ENCODE data around the gene SCG5. TPM values are rescaled to one million over a fixed set of nuclear protein-coding genes. Genes with fewer than 3 reads are reported as not detected.

Gene SCG5
- total RNA-seq, 2 experiments from 2014 or later = 0.57 to 0.94 TPM

- Mint-ChIP-seq H3K27ac (no peak overlapping the region), H3K9me3 (no peaks in the 10 kb centered on the region), H3K4me1 (ENCODE audit: low read depth) (no peaks in the 10 kb centered on the region), H3K36me3 (ENCODE audit: low read depth) (peaks cover 12% of the 10 kb centered on the region), H3K27me3 (ENCODE audit: low read depth) (peaks cover 3% of the 10 kb centered on the region), H3K4me3 (no peak overlapping the region)
- CTCF ChIA-PET = interaction anchor here (1.6 kb wide), 1 partner anchor 18 kb away, joined by 6 read pairs; no protein-coding TSS in a partner anchor
- intact Hi-C loops (cut with micrococcal nuclease) = no loop called here
- no peak for DNase-seq
Measured at GRCh38 chr15:32643907-32644445, 2.5 kb downstream of the SCG5 start.

GRCh38 chr15:32646291-32646690, 4.8 kb downstream of the SCG5 start:
- Mint-ChIP-seq H3K4me1 (ENCODE audit: low read depth) (no peaks in the 10 kb centered on the region), H3K9me3 (no peaks in the 10 kb centered on the region)
- CTCF ChIA-PET = no interaction called here

GRCh38 chr15:32649342-32649741, 7.8 kb downstream of the SCG5 start:
- Mint-ChIP-seq H3K4me1 (ENCODE audit: low read depth) (no peaks in the 10 kb centered on the region), H3K27me3 (ENCODE audit: low read depth) (no peaks in the 10 kb centered on the region), H3K9me3 (no peaks in the 10 kb centered on the region), H3K27ac (no peak overlapping the region), H3K36me3 (ENCODE audit: low read depth) (peaks cover 4% of the 10 kb centered on the region), H3K4me3 (no peak overlapping the region)
- intact Hi-C loops (cut with micrococcal nuclease) = no loop called here
- CTCF ChIA-PET = interaction anchor here (0.6 to 3.8 kb wide), 3 partner anchors 13 to 307 kb away, joined by 3 to 23 read pairs (median 3); no protein-coding TSS in a partner anchor
- no peak for DNase-seq

More at GRCh38 chr15:32646291-32646690, 4.8 kb downstream of the SCG5 start:
- DNase-seq = no peak
- peaks cover under 1% of the 10 kb centered on the region for H3K27me3 Mint-ChIP-seq (ENCODE audit: low read depth)
- H3K36me3 Mint-ChIP-seq (ENCODE audit: low read depth) = peaks cover 7% of the 10 kb centered on the region
- intact Hi-C loops (cut with micrococcal nuclease) = no loop called here
- no peak overlapping the region for H3K27ac Mint-ChIP-seq
- H3K4me3 Mint-ChIP-seq = no peak overlapping the region

DNA sequence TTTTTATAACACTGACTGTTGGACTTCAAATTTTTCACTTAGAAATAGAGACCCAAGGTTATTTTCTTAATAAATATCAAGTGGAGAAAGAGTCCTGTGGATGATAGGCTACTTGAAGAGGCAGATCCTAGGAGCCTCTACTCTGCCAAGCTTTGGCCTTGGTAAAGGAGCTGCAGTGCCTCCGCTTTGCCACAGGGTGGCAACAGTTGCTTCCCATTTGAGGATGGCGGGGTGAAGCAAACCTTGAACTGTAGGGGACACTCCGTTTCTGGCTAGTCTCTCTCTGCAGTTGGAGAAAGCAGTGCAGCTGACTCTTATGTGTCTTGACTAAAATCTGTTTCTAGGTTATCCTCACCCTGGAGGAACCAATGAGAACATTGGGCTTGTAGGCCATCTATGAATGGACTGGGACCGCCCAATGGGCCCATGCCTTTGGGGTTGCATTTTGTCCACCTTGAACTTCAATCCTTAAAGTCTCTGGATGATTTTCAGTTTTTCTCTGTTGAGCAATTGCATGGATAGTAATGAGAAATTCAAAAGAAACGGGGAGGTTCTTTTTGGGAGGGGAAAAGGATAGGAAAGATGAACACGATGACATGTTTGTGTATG, 9.8 kb downstream of the SCG5 start:
- peaks cover 4% of the 10 kb centered on the region for H3K36me3 Mint-ChIP-seq (ENCODE audit: low read depth)
- no peaks in the 10 kb centered on the region for H3K4me1 Mint-ChIP-seq (ENCODE audit: low read depth)
- CTCF ChIA-PET = interaction anchor here (1.3 to 3.8 kb wide), 3 partner anchors 11 to 346 kb away, joined by 3 to 23 read pairs (median 4); no protein-coding TSS in a partner anchor
- intact Hi-C loops (cut with micrococcal nuclease) = loop anchor here (1.0 kb wide), 1 partner anchor 11 kb away; no protein-coding TSS in a partner anchor
- H3K9me3 Mint-ChIP-seq = no peaks in the 10 kb centered on the region
- H3K4me3 Mint-ChIP-seq = no peak overlapping the region
- DNase-seq = peak; percentile 61
- H3K27ac Mint-ChIP-seq = no peak overlapping the region
- no peaks in the 10 kb centered on the region for H3K27me3 Mint-ChIP-seq (ENCODE audit: low read depth)

- H3K9me3 Mint-ChIP-seq = no peaks in the 10 kb centered on the region
- intact Hi-C loops (cut with micrococcal nuclease) = no loop called here
- no peak for DNase-seq
- CTCF ChIA-PET = interaction anchor here (0.8 to 1.1 kb wide), 2 partner anchors 11 to 17 kb away, joined by 3 to 6 read pairs; no protein-coding TSS in a partner anchor
- no peak overlapping the region for H3K27ac Mint-ChIP-seq
- peaks cover 5% of the 10 kb centered on the region for H3K36me3 Mint-ChIP-seq (ENCODE audit: low read depth)
- H3K4me1 Mint-ChIP-seq (ENCODE audit: low read depth) = peaks cover under 1% of the 10 kb centered on the region
- no peak overlapping the region for H3K4me3 Mint-ChIP-seq
- H3K27me3 Mint-ChIP-seq (ENCODE audit: low read depth) = no peaks in the 10 kb centered on the region
Measured at GRCh38 chr15:32652178-32652577, 10.7 kb downstream of the SCG5 start.

- no peak overlapping the region for H3K27ac Mint-ChIP-seq
- intact Hi-C loops (cut with micrococcal nuclease) = no loop called here
- CTCF ChIA-PET = interaction anchor here (1.1 kb wide), 1 partner anchor 303 kb away, joined by 5 read pairs; no protein-coding TSS in a partner anchor
Measured at GRCh38 chr15:32656091-32656490, 14.6 kb downstream of the SCG5 start.

GRCh38 chr15:32656496-32656895, 15.0 kb downstream of the SCG5 start:
- Mint-ChIP-seq H3K27me3 (ENCODE audit: low read depth) (no peaks in the 10 kb centered on the region), H3K4me3 (no peak overlapping the region), H3K4me1 (ENCODE audit: low read depth) (peaks cover 4% of the 10 kb centered on the region), H3K27ac (no peak overlapping the region), H3K9me3 (no peaks in the 10 kb centered on the region), H3K36me3 (ENCODE audit: low read depth) (peaks cover 2% of the 10 kb centered on the region)
- CTCF ChIA-PET = no interaction called here
- intact Hi-C loops (cut with micrococcal nuclease) = no loop called here
- no peak for DNase-seq

More at GRCh38 chr15:32656091-32656490, 14.6 kb downstream of the SCG5 start:
- DNase-seq = no peak
- H3K4me3 Mint-ChIP-seq = no peak overlapping the region
- H3K9me3 Mint-ChIP-seq = no peaks in the 10 kb centered on the region
- H3K36me3 Mint-ChIP-seq (ENCODE audit: low read depth) = peaks cover 2% of the 10 kb centered on the region
- H3K4me1 Mint-ChIP-seq (ENCODE audit: low read depth) = peaks cover 4% of the 10 kb centered on the region
- H3K27me3 Mint-ChIP-seq (ENCODE audit: low read depth) = no peaks in the 10 kb centered on the region

GRCh38 chr15:32657198-32657883, 15.8 kb downstream of the SCG5 start:
- H3K4me3 Mint-ChIP-seq = no peak overlapping the region
- H3K36me3 Mint-ChIP-seq (ENCODE audit: low read depth) = peaks cover 2% of the 10 kb centered on the region
- H3K27ac Mint-ChIP-seq = no peak overlapping the region
- intact Hi-C loops (cut with micrococcal nuclease) = no loop called here
- no peaks in the 10 kb centered on the region for H3K9me3 Mint-ChIP-seq
- DNase-seq = no peak
- H3K4me1 Mint-ChIP-seq (ENCODE audit: low read depth) = peaks cover 4% of the 10 kb centered on the region
- CTCF ChIA-PET = no interaction called here
- H3K27me3 Mint-ChIP-seq (ENCODE audit: low read depth) = no peaks in the 10 kb centered on the region

DNA sequence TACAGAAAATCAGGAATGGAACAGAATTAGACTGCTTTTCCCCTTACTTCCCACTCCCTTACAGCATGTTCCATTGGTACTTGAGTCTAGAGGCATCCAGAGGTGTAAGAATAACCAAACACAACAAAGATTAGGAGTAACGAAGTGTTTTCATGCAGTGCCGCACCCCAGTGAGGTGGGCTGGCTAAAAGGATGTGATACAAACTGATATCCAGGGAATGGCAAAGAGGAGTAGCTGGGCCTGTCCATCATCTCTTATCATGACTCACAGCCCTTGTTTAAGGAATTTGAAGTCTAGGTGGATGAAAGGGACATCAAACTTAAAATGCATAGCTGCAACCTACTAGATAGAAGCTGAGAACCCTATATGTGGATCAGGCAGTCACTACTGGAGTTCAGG, 16.4 kb downstream of the SCG5 start:
- Mint-ChIP-seq H3K27me3 (ENCODE audit: low read depth) (no peaks in the 10 kb centered on the region), H3K4me1 (ENCODE audit: low read depth) (peaks cover 8% of the 10 kb centered on the region), H3K9me3 (no peaks in the 10 kb centered on the region), H3K4me3 (no peak overlapping the region), H3K36me3 (ENCODE audit: low read depth) (peaks cover 2% of the 10 kb centered on the region), H3K27ac (no peak overlapping the region)
- intact Hi-C loops (cut with micrococcal nuclease) = no loop called here
- CTCF ChIA-PET = no interaction called here
- no peak for DNase-seq

- Mint-ChIP-seq H3K4me1 (ENCODE audit: low read depth) (peaks cover 8% of the 10 kb centered on the region), H3K27ac (no peak overlapping the region), H3K27me3 (ENCODE audit: low read depth) (no peaks in the 10 kb centered on the region), H3K9me3 (no peaks in the 10 kb centered on the region), H3K4me3 (no peak overlapping the region), H3K36me3 (ENCODE audit: low read depth) (peaks cover 2% of the 10 kb centered on the region)
- DNase-seq = no peak
- CTCF ChIA-PET = interaction anchor here (0.6 to 0.8 kb wide), 2 partner anchors 19 to 185 kb away, joined by 3 read pairs; no protein-coding TSS in a partner anchor
- intact Hi-C loops (cut with micrococcal nuclease) = loop anchor here (5.0 to 10.0 kb wide), 4 partner anchors 175 to 475 kb away; no protein-coding TSS in a partner anchor
Measured at GRCh38 chr15:32659340-32660155, 18.0 kb downstream of the SCG5 start.

- no peak for DNase-seq
- intact Hi-C loops (cut with micrococcal nuclease) = loop anchor here (5.0 to 10.0 kb wide), 4 partner anchors 171 to 471 kb away; no protein-coding TSS in a partner anchor
- H3K27me3 Mint-ChIP-seq (ENCODE audit: low read depth) = no peaks in the 10 kb centered on the region
- peaks cover 4% of the 10 kb centered on the region for H3K4me1 Mint-ChIP-seq (ENCODE audit: low read depth)
- no peak overlapping the region for H3K4me3 Mint-ChIP-seq
- H3K27ac Mint-ChIP-seq = no peak overlapping the region
- no peaks in the 10 kb centered on the region for H3K36me3 Mint-ChIP-seq (ENCODE audit: low read depth)
- H3K9me3 Mint-ChIP-seq = no peaks in the 10 kb centered on the region
- CTCF ChIA-PET = interaction anchor here (0.9 to 4.3 kb wide), 9 partner anchors 10 to 1037 kb away, joined by 3 to 34 read pairs (median 6); no protein-coding TSS in a partner anchor
Measured at GRCh38 chr15:32663671-32664070, 22.2 kb downstream of the SCG5 start.

Data from activated naive CD4-positive, alpha-beta T cell treated with anti-CD3 and anti-CD28 coated beads for 36 hours (primary cell).